Stimulated activated CD8-positive, alpha-beta memory T cell treated with anti-CD3 and anti-CD28 coated beads, Interleukin-4, amount 100 ng/mL, for 1 hour (primary cell): ENCODE measurements around the gene C1QTNF4.

Experiments used
- DNase-seq, 2 donors: peaks; one replicate each; pipeline ENCODE4 v3.0.0-alpha.2; 2020; ENCODE audit warnings: low read depth in 2 of 2, low spot score in 1 of 2

The C1QTNF4 gene

DNA sequence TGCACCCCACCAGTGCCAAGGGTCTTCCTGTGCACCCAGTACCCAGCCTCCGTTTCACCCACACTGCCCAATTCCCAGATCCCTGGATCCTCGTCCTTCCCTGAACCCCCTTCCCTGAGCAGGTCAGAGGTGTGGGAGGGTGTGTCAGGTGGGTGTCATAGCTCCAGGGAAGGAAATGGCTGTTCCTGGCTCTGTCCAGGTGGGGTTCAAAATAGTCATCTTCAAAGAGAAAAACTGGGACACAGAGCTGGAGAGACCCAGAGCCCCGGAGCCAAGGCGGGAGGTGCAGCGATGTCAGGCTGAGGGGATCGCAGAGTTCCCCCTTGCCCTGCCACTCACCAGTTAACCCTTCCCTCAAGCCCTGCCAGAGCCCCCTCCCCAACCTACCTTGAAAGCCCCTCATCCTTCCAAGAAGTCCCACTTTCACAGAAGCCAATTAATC, 698 bp downstream of the C1QTNF4 start:
- DNase-seq = no peak

DNA sequence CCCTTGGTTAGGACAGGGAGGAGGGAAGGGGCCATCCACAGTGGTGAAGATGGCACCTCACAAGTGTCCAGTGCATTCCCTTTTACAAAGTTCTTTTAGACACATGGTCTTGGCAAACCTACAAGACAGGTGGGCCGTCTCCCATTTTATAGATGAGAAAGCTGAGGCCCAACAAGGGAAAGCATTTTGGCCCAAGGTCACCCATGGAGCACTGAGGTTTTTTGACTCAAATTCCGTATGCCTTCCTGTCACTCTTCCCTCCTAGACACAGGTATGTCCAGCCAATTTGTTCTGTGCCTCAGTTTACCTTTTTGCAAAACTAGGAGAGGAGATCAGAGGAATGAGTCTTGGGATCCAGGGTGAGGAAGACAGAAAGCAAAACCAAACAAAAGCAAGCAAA, 1.2 kb downstream of the C1QTNF4 start:
- no peak for DNase-seq

DNA sequence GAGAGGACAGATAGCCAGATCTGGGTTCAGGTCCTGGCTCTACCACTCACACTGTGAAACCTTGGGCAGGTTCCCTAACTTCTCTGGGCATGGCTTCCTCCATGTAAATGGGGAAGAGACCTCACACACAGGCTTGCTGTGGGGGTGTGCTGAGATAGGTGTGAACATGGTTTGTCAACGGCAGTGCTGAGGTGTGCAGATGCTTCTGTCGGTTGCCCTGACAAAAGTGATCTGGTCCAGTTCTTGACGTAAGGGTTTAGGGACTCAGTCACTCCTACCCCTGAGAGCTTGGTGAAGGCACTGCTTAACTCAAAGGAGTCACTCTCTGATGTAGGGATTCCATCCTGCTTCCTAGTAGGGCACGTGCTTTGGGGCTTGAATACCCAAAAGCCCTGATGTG, 2.0 kb downstream of the C1QTNF4 start:
- no peak for DNase-seq

DNA sequence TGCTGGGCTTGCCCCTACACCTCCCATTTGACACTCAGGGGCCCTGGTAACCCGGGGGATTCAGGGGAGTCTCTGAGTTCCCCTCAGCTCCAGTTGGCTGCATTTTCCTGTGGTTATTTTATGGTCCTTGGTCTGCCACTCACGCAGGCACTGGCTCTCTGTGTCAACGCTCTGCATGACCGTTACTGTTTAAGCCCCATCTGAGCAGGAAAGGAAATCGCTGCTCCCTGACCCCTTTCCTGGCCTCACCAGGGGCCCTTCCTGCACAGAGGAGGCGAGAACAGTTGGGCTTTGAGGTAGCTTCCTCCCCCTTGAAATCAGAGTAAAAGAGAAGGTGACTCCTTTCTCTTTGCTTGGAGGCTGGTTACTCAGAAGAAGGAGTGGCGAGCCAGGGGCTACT, 2.4 kb downstream of the C1QTNF4 start:
- DNase-seq = no peak

DNA sequence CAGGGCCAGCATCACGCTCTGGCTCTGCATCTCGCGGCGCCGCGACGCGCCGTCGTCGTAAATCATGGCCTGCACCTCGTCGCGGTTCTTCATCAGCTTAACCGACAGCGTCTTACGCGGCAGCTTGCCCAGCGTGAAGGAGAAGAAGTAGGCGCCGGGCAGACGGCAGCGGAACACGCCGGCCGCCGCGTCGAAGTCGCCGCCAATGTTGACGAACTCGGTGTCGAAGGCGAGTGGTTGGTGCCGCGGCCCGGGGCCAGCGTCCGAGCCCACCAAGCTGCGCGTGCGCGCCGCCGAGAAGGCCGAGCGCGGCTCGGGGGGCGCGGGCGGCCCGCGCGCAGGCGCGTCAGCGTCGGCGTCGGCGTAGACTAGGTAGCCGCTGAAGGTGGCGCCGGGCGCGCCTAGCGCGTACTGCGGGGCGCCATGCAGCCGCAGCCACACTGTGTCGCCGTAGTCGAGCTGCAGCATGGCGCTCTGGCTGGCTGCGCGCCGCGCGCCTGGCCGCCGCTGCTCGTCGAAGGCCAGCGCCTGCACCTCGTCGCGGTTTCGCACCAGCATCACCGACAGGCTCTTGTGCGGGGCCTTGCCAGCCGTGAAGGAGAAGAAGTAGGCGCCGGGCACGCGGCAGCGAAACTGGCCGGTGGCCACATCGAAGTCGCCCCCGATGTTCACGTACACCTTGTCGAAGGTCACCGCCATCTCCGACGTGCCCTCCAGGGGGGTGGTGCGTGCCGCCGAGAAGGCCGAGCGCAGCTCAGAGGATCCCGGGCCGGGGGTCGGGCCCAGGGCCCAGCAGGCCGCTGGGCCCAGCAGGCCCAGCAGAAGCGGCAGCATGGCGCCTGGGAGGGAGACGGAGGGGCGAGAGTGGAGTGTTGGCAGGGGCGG, 4.0 kb downstream of the C1QTNF4 start:
- no peak for DNase-seq

DNA sequence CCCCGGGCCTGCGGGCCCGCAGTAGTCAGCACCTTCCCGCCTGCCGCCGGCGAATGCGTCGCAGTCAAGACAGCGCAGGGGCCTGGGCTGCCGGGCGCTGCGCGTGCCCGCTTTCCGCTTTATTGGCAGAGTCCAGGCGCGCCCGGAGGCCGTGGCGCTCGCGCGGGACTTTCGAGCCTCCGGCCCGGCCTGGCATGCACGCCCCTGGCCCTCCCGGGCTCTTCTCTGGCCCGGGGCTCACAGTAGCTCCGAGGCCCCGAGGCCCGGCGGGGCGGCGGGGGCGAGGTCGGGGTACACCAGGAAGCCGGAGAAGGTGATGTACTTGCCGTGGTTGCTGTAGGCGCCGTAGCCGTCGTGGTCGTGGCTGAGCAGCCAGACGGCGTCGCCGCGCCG, 4.6 kb downstream of the C1QTNF4 start:
- no peak for DNase-seq

DNA sequence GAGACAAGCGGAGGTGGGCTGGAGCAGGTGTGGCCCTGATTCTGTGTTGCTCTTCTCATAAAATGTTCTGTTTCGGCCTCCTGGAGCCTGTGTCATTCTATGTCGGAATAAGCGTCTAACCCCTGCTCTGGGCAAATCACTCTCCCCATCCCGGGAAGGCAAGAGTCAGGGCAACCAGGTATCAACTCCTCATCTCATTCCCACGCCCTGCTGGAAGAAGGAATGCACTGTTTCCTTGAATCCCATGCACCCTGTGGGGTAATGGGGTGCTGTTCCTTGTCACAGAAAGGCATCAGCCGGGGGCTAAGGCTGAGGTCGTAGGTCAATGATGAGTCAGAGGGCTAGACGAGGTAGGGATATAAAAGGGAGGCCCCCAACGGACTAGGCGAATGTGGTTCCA, 5.1 kb downstream of the C1QTNF4 start:
- DNase-seq = no peak

DNA sequence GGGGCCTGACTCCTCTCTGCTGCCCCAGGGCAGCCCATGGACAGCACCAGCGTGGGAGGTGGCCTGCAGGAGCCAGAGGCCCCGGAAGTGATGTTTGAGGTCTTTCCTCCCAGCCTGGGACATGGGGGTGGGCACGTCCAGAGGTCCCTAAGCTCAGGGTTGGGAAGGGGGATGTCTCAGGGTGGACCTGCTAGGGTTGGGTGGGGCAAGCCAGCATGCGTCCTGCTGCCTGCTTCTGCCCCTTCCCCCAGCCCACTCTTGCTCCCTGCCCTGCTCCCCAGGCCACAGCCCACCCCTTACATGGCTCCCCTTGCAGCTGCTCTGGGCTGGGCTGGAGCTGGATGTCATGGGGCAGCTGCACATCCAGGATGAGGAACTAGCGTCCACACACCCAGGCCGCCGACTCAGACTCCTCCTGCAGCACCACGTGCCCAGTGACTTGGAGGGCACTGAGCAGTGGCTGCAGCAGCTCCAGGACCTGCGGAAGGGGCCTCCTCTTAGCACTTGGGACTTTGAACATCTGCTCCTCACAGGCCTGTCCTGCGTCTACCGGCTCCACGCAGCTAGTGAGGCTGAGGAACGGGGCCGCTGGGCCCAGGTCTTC, 6.4 kb downstream of the C1QTNF4 start:
- no peak for DNase-seq

DNA sequence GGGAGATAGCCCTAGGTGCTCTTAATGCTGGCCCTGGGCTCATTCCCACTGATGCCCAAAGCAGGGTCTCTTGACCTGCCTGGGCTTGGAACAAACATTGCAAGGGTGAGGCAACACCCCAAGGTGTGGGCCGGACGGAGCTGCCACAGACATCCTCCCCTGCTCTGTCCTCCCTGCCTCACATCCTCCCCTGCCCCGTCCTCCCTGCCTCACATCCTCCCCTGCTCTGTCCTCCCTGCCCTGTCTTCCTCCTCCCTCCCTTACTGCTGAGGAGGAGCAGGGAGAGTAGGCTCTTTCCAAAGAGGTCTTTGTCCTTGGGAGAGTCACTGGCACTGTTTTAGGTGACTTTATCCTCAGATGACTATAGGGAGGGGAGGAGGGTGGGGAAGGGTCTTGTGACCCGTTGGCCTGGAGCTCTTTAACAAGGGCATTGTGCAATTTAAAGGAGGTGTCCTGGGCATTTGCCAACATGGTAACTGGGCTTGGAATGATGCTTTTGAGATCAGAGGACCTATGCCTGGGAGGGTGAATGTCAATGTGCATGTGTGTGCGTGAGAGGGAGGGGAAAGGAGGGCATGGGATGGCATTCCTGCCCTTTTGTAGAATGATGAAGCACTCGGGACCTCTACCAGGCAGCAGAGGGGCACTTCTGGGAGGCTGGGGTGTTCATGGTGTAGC, 7.0 kb downstream of the C1QTNF4 start:
- DNase-seq = no peak

DNA sequence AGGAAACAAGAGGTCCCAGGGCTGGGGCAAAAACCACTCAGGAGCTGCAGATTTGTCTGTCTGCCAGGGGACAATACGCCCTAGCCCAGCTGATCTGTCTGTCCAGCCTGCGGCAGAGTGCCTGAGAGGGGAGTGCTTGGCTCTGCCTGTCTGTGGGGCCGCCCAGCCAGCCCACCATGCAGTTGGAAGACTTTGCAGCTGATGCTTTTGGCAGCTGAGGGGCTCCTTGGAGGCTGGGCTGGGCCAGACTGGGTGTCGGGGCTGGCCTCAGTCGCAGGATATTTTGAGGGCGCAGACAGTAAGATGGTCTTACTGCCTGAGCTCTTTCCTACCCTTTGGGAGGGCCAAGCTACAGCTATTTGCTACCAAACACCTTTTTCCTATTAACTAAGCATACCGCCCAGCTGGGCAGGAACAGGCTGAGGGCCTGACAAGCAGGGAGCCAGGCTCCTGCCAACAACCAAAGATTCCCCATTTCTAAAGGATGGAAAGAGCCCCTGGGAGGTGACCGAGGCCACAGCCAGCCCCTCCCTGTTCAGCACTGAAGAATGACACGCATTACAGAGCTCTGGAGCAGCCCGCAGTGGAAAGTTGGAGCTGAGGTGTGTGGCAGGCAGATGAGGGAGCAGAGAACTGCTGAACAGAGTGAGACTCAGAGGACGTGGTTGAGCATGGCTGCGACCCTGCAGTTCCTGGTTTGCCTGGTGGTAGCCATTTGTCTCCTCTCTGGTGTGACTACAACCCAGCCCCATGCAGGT, 7.9 kb downstream of the C1QTNF4 start, which contains the start of gene FAM180B:
Gene FAM180B (plus strand): TSS at position 581 of the 758 bp plus-strand sequence. CDS start 91 bp downstream, at position 672.
- DNase-seq = no peak

DNA sequence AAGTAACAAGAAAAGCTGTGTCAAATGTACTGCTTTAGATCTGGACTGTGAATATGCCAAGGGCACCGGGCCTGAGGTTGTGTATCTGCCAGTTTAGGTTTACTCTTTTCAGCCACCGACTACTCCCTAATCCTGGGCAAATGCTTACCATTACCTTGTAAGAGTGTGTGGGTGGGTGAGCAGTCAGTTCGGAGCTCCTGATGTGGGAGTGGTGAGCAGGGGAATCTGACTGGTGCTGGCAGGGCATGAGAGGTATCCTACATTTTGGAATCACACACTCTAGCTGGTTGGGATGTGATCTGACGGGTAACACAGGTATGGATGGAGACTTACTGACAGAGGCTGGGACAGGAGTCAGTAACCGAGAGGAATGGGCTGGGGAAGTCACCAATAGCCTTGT, 10.4 kb downstream of the C1QTNF4 start:
- no peak for DNase-seq

DNA sequence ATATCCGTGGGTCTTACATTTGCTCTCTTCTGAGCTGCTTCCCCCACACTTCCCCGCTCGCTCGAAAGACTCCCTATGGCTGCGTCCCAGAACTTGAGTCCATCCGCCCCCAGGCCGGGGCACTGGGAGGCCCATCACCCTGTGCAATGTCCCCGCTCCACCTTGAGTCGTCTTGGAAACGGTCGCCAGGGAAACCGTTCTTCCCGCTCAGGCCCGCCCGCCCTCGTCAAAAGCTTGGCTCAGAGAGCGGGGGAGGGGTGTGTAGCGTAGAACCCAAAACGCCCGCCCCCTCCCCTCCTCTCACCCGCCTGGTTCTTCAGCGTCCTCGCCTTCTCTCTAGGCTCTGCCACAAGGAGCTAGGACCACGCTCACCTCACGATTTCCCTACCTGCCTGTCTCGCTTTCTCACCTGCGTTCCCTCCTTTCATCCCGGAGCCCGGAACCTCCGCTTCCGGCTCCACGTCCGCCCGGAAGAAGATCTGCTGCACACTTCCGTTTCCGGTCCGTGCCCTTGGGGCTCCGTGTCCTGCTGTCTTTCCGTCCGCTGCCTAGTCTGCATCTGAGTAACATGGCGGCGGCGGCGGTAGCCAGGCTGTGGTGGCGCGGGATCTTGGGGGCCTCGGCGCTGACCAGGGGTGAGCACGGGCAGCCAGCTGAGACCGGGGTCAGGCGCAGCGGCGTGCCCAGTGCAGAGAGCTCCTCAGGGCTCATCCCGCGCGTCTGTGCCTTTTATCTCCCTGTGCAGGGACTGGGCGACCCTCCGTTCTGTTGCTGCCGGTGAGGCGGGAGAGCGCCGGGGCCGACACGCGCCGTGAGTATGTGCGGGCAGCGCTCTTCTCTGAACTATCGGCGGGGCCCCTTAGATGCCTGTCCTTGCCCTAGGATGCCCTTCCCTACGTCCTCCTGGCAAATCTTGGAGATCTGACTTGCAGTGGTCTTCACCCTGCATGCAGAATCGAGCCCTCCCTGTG, 15.4 kb downstream of the C1QTNF4 start, which contains the start of the genes KBTBD4 and NDUFS3:
Gene KBTBD4 (minus strand): TSS at position 447 of the 971 bp plus-strand sequence. CDS start 19 bp downstream, at position 428.
Gene NDUFS3 (plus strand): TSS at position 551 of the 971 bp plus-strand sequence. CDS start 18 bp downstream, at position 569.
- peak; percentile 74 to 77 for DNase-seq

DNA sequence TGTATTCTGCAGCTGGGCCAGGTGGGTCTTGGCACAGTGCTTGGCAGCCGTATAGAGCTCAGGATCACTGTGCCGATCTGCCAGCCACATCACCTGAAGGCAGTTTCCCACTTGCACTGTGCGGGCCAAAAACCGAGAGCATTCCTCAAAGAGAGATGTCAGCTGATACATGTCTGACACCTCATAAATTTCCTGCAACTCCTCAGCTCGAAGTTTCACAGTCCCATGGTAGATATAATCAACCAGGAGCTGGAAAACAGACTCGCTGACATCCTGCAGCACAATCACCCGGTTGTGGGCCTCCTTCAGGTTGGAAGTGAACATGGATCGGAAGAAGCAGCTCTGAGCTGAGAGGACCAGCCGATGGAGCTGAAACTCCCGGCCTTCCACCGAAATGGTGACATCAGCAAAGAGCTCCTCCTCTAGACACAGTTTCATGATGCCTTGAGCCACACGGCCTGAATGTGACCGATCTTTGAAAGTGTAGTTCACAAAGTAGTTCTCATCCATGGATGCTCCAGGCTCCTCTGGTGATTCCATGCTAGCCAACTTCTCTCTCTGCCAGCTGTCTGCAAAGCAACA, 16.7 kb downstream of the C1QTNF4 start:
- DNase-seq = no peak

DNA sequence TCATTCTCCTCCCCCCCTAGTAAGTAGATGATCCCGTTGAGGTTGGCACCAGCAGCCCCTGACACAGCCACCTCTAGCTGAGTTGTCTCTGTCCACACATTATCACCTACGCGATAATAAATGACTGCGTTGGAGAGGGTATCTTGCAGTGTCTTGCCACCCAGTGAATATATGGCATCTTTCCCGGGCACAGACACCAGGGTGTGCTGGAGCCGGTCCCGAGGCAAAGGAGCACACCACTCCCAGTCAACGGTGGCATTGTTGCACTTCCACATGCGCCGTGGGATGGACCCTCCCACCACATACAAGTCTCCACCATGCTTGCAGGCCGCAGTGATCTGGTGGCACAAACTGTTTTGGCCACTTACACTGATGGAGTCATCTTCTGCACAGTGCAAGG, 20.9 kb downstream of the C1QTNF4 start:
- no peak for DNase-seq

DNA sequence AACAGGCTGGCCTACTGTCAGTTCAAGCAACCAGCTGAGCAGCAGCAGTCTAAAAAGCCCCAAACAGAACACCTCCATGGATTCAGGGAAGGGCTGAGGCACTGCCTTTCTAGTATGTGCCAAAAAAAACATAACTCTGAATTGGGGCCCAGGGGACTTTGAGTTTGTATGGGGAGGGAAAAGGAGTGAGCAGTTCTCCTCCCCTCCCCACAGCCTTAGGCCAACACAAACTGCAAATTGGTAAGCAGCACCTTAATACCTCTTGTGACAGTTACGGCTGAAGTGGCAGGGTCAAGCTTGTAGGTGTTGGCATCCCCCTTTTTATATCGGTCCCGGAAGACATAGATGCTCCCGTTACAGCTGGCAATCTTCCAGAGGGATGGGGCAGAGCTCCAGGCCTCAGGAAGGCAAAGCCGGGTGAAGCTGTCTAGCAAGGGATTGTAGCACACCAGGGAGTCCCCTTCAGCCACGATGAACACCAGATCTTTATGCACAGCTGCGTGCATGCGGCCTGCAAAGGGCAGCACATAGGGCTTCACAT, 21.4 kb downstream of the C1QTNF4 start:
- DNase-seq = no peak

DNA sequence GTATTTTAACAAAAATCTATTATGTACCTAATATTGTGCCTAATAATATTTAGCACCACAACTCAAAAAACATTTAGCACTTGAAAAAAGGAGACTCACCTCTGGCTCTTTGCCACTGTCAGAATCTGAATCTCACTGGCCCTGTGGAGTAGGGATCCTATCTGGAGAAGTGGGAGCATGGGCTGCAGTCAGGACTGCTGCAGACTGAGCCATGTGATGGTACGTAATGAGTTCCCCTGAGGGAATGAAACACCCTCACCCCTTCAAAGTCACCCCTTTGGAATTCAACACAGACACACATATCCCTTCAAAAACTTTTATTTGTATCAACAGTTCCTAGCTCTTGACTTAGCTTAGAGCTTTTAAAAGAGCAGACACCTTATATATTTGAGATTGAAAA, 22.3 kb downstream of the C1QTNF4 start:
- no peak for DNase-seq

DNA sequence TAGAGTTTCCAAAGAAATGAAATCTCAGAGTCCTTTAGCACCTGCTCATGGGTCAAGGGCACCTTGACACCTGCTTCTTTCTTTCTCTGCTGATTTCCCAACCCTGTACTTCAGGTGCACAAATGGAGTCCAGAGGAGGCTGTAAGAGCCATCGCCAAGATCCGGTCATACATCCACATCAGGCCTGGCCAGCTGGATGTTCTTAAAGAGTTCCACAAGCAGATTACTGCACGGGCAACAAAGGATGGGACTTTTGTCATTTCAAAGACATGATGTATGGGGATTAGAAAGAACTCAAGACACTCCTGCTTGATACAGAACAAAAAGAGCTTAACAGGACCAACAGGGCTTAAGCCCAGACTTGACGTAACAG, 22.9 kb downstream of the C1QTNF4 start:
- DNase-seq = no peak

DNA sequence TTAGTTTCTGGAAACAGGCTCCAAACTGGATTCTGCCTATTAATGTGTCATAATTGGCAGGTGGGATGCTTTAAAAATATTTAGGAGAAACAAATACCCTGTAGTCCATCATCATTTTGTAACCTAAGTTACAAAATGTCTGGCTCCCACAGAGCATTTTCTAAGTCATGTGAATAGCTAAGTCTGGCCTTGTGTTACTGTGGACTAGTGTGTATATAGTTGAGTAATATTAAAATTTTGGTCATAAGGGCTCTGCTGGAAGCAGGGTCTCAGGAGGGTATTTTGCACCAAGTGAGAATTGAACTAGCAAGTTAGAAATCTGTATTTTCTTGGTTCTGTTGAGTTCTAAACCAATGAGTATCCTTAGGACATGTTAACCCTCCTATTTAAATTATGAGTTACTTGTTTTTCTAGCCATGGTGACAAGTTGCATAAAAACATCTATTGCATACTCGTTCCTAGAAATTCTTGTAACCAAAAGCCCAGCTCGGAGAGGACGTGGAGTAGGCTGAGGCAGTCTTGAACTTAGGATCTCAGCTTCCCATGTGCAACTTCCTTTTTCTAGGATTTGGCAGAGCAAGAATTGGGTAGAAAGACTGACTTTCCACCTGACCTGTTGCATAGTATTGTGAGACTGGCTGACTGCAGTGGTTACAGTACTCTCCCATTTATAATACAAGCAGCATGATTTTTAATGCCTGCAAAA, 23.4 kb downstream of the C1QTNF4 start:
- no peak for DNase-seq

DNA sequence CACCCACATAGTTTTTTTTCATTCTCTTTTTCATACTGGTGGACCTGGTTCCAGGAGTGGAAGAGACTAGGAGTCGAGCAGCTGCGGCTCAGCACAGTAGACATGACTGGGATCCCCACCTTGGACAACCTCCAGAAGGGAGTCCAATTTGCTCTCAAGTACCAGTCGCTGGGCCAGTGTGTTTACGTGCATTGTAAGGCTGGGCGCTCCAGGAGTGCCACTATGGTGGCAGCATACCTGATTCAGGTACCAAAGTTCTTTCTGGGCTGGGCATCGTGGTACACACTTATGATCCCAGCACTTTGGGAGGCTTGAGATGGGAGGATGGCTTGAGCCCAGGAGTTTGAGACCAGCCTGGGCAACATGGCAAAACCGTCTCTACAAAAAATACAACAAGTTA, 24.6 kb downstream of the C1QTNF4 start:
- no peak for DNase-seq
